ENCODE results near the gene NFIC.

- TF ChIP-seq CTCF (IDR thresholded peaks at IDR 0.05; ENCODE audit: borderline replicate concordance, extremely low read depth, low read length, poor library complexity, severe bottlenecking) (no peak), EZH2 (IDR thresholded peaks at IDR 0.05; ENCODE audit: borderline replicate concordance, low read depth, low read length, severe bottlenecking) (no peak)
These were observed 54.7 kb downstream of the NFIC start for GRCh38 chr19:3420909-3421619.

Data from DND-41 (cell line).